H1 (cell line): ENCODE measurements around the gene TFCP2L1. TPM values are rescaled to one million over a fixed set of nuclear protein-coding genes. Genes with fewer than 3 reads are reported as not detected.

ENCODE experiments used
- CTCF ChIA-PET: fragments of 300-600 bp; sonication (Branson Sonifier 250); formaldehyde crosslinking; loops from one replicate; lab custom pipeline; 2021; ENCODE audit not compliant: partially characterized antibody; lab: Charles Lee
- POLR2A ChIA-PET: fragments of 300-600 bp; sonication (Branson Sonifier 250); formaldehyde crosslinking; loops from one replicate; lab custom pipeline; 2021; ENCODE audit warnings: inconsistent platforms; ENCODE audit not compliant: partially characterized antibody; lab: Charles Lee
- DNase-seq, 2 experiments: peaks; one replicate each; pipeline versions ENCODE4 v3.0.0 to v3.0.0-alpha.2; 2010 to 2022; ENCODE audit warnings: low spot score in 2 of 2, low read depth in 1 of 2, mixed read lengths in 1 of 2
- FAIRE-seq: peaks from 2 replicates; lab custom pipeline; 2011; peaks lifted over from hg19 to GRCh38; lab: Jason Lieb, UNC
- H2AFZ ChIP-seq: 2 replicates; pipeline ENCODE4 v1.8.1; 2012; ENCODE audit warnings: low read length, inconsistent platforms
- H2AK5ac ChIP-seq: 2 replicates; pipeline ENCODE4 v1.6.1; 2013; ENCODE audit warnings: low read depth, low read length
- H2BK120ac ChIP-seq: replicated peaks from 2 replicates; pipeline ENCODE3; 2013; ENCODE audit warnings: low read depth, low read length, inconsistent platforms
- H2BK12ac ChIP-seq: 2 replicates; pipeline ENCODE4 v1.6.1; 2013; ENCODE audit warnings: low read depth, low read length
- H2BK15ac ChIP-seq: 2 replicates; pipeline ENCODE4 v1.6.1; 2013; ENCODE audit warnings: low read length
- H2BK20ac ChIP-seq: 2 replicates; pipeline ENCODE4 v1.6.1; 2013; ENCODE audit warnings: low read length
- H2BK5ac ChIP-seq: 2 replicates; pipeline ENCODE4 v1.6.1; 2013; ENCODE audit warnings: low read depth, low read length
- H3K14ac ChIP-seq: 2 replicates; pipeline ENCODE4 v1.6.1; 2013; ENCODE audit warnings: inconsistent platforms; ENCODE audit not compliant: insufficient read length
- H3K18ac ChIP-seq: 2 replicates; pipeline ENCODE4 v1.6.1; 2013; ENCODE audit warnings: low read length; ENCODE audit errors: extremely low read depth
- H3K23ac ChIP-seq: 2 replicates; pipeline ENCODE4 v1.6.1; 2013; ENCODE audit warnings: inconsistent platforms; ENCODE audit not compliant: insufficient read length
- H3K23me2 ChIP-seq: 2 replicates; pipeline ENCODE4 v1.6.1; 2013; ENCODE audit warnings: low read depth, low read length
- H3K27ac ChIP-seq: 2 replicates; pipeline ENCODE4 v1.6.1; 2011; ENCODE audit warnings: low read depth, low read length, inconsistent platforms
- H3K27me3 ChIP-seq, 4 experiments: replicated peaks in 1 of 4; 1 replicate in 1 of 4; 2 replicates in 3 of 4; pipeline versions ENCODE4 v1.6.1 to v1.8.1; 2011 to 2013; ENCODE audit warnings: low read length in 3 of 4, mild to moderate bottlenecking in 3 of 4, inconsistent platforms in 2 of 4, mixed read lengths in 2 of 4, moderate library complexity in 1 of 4; ENCODE audit not compliant: control insufficient read depth in 3 of 4, insufficient read depth in 3 of 4; ENCODE audit errors: extremely low read depth in 1 of 4
- H3K36me3 ChIP-seq, 4 experiments: 2 replicates each; pipeline versions ENCODE4 v1.6.1 to v1.8.1; 2011 to 2013; ENCODE audit warnings: mild to moderate bottlenecking in 4 of 4, low read length in 3 of 4, moderate library complexity in 2 of 4, control low read depth in 1 of 4, inconsistent platforms in 1 of 4; ENCODE audit not compliant: insufficient read depth in 4 of 4, control insufficient read depth in 2 of 4
- H3K4ac ChIP-seq: replicated peaks from 2 replicates; pipeline ENCODE3; 2013; ENCODE audit warnings: low read length, low read depth, mixed read lengths, inconsistent platforms; ENCODE audit not compliant: insufficient read length
- H3K4me1 ChIP-seq, 4 experiments: replicated peaks in 1 of 4; 1 replicate in 1 of 4; 2 replicates in 3 of 4; pipeline versions ENCODE4 v1.6.1 to v1.8.1; 2011 to 2013; ENCODE audit warnings: low read length in 3 of 4, inconsistent platforms in 2 of 4, mixed read lengths in 1 of 4; ENCODE audit not compliant: insufficient read depth in 4 of 4, control insufficient read depth in 3 of 4
- H3K4me2 ChIP-seq, 2 experiments: 2 replicates each; pipeline versions ENCODE4 v1.6.1 to v1.8.1; 2011 to 2013; ENCODE audit warnings: low read depth in 2 of 2, low read length in 2 of 2, control low read depth in 1 of 2, inconsistent platforms in 1 of 2, mild to moderate bottlenecking in 1 of 2; ENCODE audit not compliant: insufficient read depth in 1 of 2
- H3K4me3 ChIP-seq, 4 experiments: fragments of 200-600, 300-600 bp in 1 of 4; sonication (generic), shearing (Covaris generic), sonication (Bioruptor Twin) in 1 of 4; 2 replicates each; pipeline versions ENCODE4 v1.5.1 to v1.8.1; 2011 to 2016; ENCODE audit warnings: low read length in 4 of 4, low read depth in 3 of 4, control low read depth in 2 of 4, inconsistent platforms in 2 of 4, mild to moderate bottlenecking in 2 of 4, mixed read lengths in 1 of 4, moderate library complexity in 1 of 4; ENCODE audit not compliant: insufficient read depth in 2 of 4; ENCODE audit errors: extremely low read depth in 1 of 4
- H3K56ac ChIP-seq: replicated peaks from 2 replicates; pipeline ENCODE3; 2013; ENCODE audit warnings: low read depth, mild to moderate bottlenecking, mixed read lengths, low read length, inconsistent platforms; ENCODE audit not compliant: insufficient read length
- H3K79me1 ChIP-seq: 2 replicates; pipeline ENCODE4 v1.6.1; 2013; ENCODE audit warnings: low read depth, low read length, control low read depth
- H3K79me2 ChIP-seq, 2 experiments: 2 replicates each; pipeline versions ENCODE4 v1.6.1 to v1.8.1; 2012 to 2013; ENCODE audit warnings: low read length in 2 of 2, mild to moderate bottlenecking in 2 of 2, inconsistent platforms in 1 of 2; ENCODE audit not compliant: insufficient read depth in 2 of 2, control insufficient read depth in 1 of 2
- H3K9ac ChIP-seq, 4 experiments: replicated peaks in 1 of 4; 1 replicate in 1 of 4; 2 replicates in 3 of 4; pipeline versions ENCODE4 v1.6.1 to v1.8.1; 2011 to 2013; ENCODE audit warnings: low read depth in 3 of 4, low read length in 3 of 4, control low read depth in 2 of 4, mild to moderate bottlenecking in 2 of 4, moderate library complexity in 2 of 4, inconsistent platforms in 1 of 4; ENCODE audit errors: extremely low read depth in 1 of 4
- H3K9me3 ChIP-seq, 2 experiments: 2 replicates each; pipeline versions ENCODE4 v1.6.1 to v1.8.1; 2012 to 2013; ENCODE audit warnings: mild to moderate bottlenecking in 2 of 2, moderate library complexity in 2 of 2, control low read depth in 1 of 2, inconsistent platforms in 1 of 2, low read depth in 1 of 2, low read length in 1 of 2, mixed read lengths in 1 of 2; ENCODE audit not compliant: insufficient read depth in 2 of 2
- H4K20me1 ChIP-seq, 2 experiments: replicated peaks in 1 of 2; 2 replicates each; pipeline versions ENCODE3 to v1.8.1; 2011 to 2013; ENCODE audit warnings: inconsistent platforms in 2 of 2, low read length in 2 of 2, mild to moderate bottlenecking in 1 of 2; ENCODE audit not compliant: insufficient read depth in 2 of 2, control insufficient read depth in 1 of 2
- H4K5ac ChIP-seq: 2 replicates; pipeline ENCODE4 v1.6.1; 2013; ENCODE audit warnings: low read length, low read depth, mixed read lengths, inconsistent platforms; ENCODE audit not compliant: insufficient read length
- H4K8ac ChIP-seq: 2 replicates; pipeline ENCODE4 v1.8.0; 2013; ENCODE audit warnings: mild to moderate bottlenecking, moderate library complexity, low read length, inconsistent platforms; ENCODE audit not compliant: insufficient read depth; ENCODE audit errors: extremely low read depth
- H4K91ac ChIP-seq: replicated peaks from 2 replicates; pipeline ENCODE3; 2013; ENCODE audit warnings: low read length, mixed read lengths, inconsistent platforms; ENCODE audit not compliant: insufficient read length
- CHD1 ChIP-seq: IDR thresholded peaks from 2 replicates; pipeline ENCODE4 v1.6.1; 2012; ENCODE audit warnings: low read depth, low read length, improper control_type of control experiment
- FOSL1 ChIP-seq: IDR thresholded peaks from 2 replicates; pipeline ENCODE4 v1.6.1; 2011; ENCODE audit warnings: mild to moderate bottlenecking, low read depth, low read length, moderate library complexity; ENCODE audit not compliant: insufficient read depth
- PHF8 ChIP-seq: fragments of 200-600 bp; sonication (generic); conservative IDR thresholded peaks from 2 replicates; pipeline ENCODE4 v1.7.1; 2012; ENCODE audit warnings: low read depth, mild to moderate bottlenecking, inconsistent platforms, low read length, moderate library complexity
- POU5F1 ChIP-seq: IDR thresholded peaks from 2 replicates; pipeline ENCODE4 v1.6.1; 2011; ENCODE audit warnings: low read depth, mild to moderate bottlenecking, low read length, moderate library complexity
- RNF2 ChIP-seq: fragments of 200-900, 300-1000 bp; sonication (generic); IDR thresholded peaks from 2 replicates; pipeline ENCODE4 v1.7.1; 2016; ENCODE audit warnings: borderline replicate concordance, low read depth, mild to moderate bottlenecking, antibody characterized with exemption, low read length; ENCODE audit not compliant: poor library complexity, severe bottlenecking; ENCODE audit errors: missing control alignments
- SIN3A ChIP-seq, 2 experiments: IDR thresholded peaks in 1 of 2; conservative IDR thresholded peaks in 1 of 2; 2 replicates each; pipeline ENCODE4 v1.6.1; 2011 to 2012; ENCODE audit warnings: low read length in 2 of 2, improper control_type of control experiment in 1 of 2, low read depth in 1 of 2, mild to moderate bottlenecking in 1 of 2
- TAF1 ChIP-seq: IDR thresholded peaks from 2 replicates; pipeline ENCODE4 v1.6.1; 2011; ENCODE audit warnings: mild to moderate bottlenecking, low read depth, low read length
- YY1 ChIP-seq: IDR thresholded peaks from 2 replicates; pipeline ENCODE4 v1.6.1; 2011; ENCODE audit warnings: low read depth, mild to moderate bottlenecking, low read length
- WGBS, 2 experiments: shearing (Covaris generic) in 1 of 2; methylation state at CpG; one replicate each; pipeline versions ENCODE4 v1.1.6 to v1.1.7; 2013 to 2015; ENCODE audit warnings: low lambda C conversion rate in 2 of 2, mixed read lengths in 2 of 2, inconsistent platforms in 1 of 2, low coverage in 1 of 2, missing lambda C conversion rate in 1 of 2; ENCODE audit not compliant: insufficient replicate concordance in 2 of 2, insufficient coverage in 1 of 2, insufficient read length in 1 of 2; ENCODE audit errors: extremely low coverage in 1 of 2, missing lambda C conversion rate in 1 of 2; 5-methylcytosine and 5-hydroxymethylcytosine counted together
- polyA plus RNA-seq, 7 experiments: library from polyadenylated mRNA; depleted of rRNA in 3 of 7; stranded (reverse) in 5 of 7; unstranded in 2 of 7; fragments of >200 nt in 5 of 7; fragments of 200-250 nt in 2 of 7; gene quantifications; 1 replicate in 5 of 7; 2 replicates in 1 of 7; 4 replicates in 1 of 7; pipeline versions ENCODE4 v1.2.1 to v1.2.3, GENCODE V29; 2011 to 2013; ENCODE audit warnings: missing spikeins in 2 of 7, mixed read lengths in 2 of 7
- total RNA-seq: library from RNA; stranded (reverse); fragmentation: NEBNext Ultra II Directional; extraction: Animal tissue kit (Norgen Biotek cat#: 25700); gene quantifications from 2 replicates; pipeline ENCODE4 v1.2.1, GENCODE V29; 2021
- TF ChIP-seq, protein P1 (sequence below), 3 experiments: IDR thresholded peaks; 1 replicate in 2 of 3; 2 replicates in 1 of 3; pipeline versions ENCODE4 v1.5.1 to v1.6.1; 2011; ENCODE audit warnings: low read length in 3 of 3, mild to moderate bottlenecking in 3 of 3, inconsistent platforms in 2 of 3, low read depth in 1 of 3, moderate library complexity in 1 of 3; ENCODE audit not compliant: insufficient read depth in 1 of 3; ENCODE audit errors: control extremely low read depth in 1 of 3

TFCP2L1 gene
- total and polyA plus RNA-seq, 2 of the 8 experiments (the other 6 are each of a cell fraction or from before 2014, with no cell fraction given) = 1.5 to 3.8 TPM

DNA sequence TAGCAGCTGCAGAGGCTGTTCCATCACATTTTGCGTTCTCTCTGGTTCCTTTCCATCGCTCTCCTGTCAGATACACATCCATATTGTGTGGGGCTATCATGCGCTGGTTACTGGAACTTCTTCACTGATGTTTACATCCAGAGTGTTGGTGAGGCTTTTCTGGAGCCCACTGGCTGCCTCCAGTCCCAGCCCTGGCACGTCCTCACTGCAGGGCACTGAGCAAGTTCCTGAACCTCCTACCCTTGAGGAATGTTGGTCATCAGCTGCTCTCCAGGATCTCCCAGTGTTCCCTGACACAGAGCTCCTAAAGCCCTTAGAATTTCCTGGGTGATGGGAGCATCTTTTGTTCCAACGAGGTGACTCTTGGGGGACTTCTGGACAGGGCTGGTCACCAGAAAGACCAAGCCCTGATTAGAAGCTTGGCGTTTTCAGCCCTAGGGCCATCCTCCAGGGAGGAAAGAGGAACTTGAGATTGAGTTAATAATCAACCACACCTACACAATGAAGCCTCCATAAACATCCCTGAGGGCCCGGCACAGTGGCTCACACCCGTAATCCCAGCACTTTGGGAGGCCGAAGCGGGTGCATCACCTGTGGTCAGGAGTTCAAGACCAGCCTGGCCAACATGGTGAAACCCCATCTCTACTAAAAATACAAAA lies 81.3 kb downstream of the TFCP2L1 start:
- H3K27ac ChIP-seq = no peak overlapping the region
- H3K23ac ChIP-seq = no peak overlapping the region
- H3K4ac ChIP-seq = no peak overlapping the region
- CTCF ChIA-PET = interaction anchor here (0.6 to 1.7 kb wide), 5 partner anchors 9 to 517 kb away, joined by 3 to 6 read pairs (median 3); no protein-coding TSS in a partner anchor
- H3K79me1 ChIP-seq = no peaks in the 10 kb centered on the region
- WGBS, 2 experiments = 90% methylated on average over 10 of the region's 10 CpGs; no CpG with 5 or more reads in 1 of the 2 experiments
- H4K20me1 ChIP-seq = no peaks in the 10 kb centered on the region
- H4K91ac ChIP-seq = no peak overlapping the region
- DNase-seq = no peak
- no peaks in the 10 kb centered on the region for H3K79me2 ChIP-seq
- H2AK5ac ChIP-seq = no peak overlapping the region
- no peak overlapping the region for H4K8ac ChIP-seq
- no peak overlapping the region for H3K4me3 ChIP-seq
- H3K27me3 ChIP-seq = no peaks in the 10 kb centered on the region; a peak in 1 of 7 replicates
- H3K4me1 ChIP-seq = no peaks in the 10 kb centered on the region
- no peaks in the 10 kb centered on the region for H3K23me2 ChIP-seq
- H2BK15ac ChIP-seq = no peak overlapping the region
- H3K36me3 ChIP-seq = no peaks in the 10 kb centered on the region
- H2BK12ac ChIP-seq = no peak overlapping the region
- H3K56ac ChIP-seq = no peak overlapping the region
- FAIRE-seq = no peak
- no peak overlapping the region for H4K5ac ChIP-seq
- no peak overlapping the region for H2BK5ac ChIP-seq
- H3K9me3 ChIP-seq = no peaks in the 10 kb centered on the region
- H3K14ac ChIP-seq = no peak overlapping the region
- no peak overlapping the region for H2BK20ac ChIP-seq
- H3K18ac ChIP-seq = no peak overlapping the region
- POLR2A ChIA-PET = interaction anchor here (1.2 kb wide), 1 partner anchor 9 kb away, joined by 3 read pairs; no protein-coding TSS in a partner anchor
- H3K4me2 ChIP-seq = no peak overlapping the region
- H2AFZ ChIP-seq = no peak overlapping the region
- no peak overlapping the region for H2BK120ac ChIP-seq
- H3K9ac ChIP-seq = no peak overlapping the region
- TF ChIP-seq RNF2 (no peak), CHD1 (no peak), PHF8 (no peak), POU5F1 (no peak), FOSL1 (no peak), YY1 (no peak), TAF1 (no peak), SIN3A (conservative IDR thresholded peaks at IDR 0.05 in 1 of 2, IDR thresholded peaks at IDR 0.05 in 1 of 2; ENCODE audit: low read depth in 1 of 2, low read length in 2 of 2) (no peak)
- TF ChIP-seq, protein P1, sequence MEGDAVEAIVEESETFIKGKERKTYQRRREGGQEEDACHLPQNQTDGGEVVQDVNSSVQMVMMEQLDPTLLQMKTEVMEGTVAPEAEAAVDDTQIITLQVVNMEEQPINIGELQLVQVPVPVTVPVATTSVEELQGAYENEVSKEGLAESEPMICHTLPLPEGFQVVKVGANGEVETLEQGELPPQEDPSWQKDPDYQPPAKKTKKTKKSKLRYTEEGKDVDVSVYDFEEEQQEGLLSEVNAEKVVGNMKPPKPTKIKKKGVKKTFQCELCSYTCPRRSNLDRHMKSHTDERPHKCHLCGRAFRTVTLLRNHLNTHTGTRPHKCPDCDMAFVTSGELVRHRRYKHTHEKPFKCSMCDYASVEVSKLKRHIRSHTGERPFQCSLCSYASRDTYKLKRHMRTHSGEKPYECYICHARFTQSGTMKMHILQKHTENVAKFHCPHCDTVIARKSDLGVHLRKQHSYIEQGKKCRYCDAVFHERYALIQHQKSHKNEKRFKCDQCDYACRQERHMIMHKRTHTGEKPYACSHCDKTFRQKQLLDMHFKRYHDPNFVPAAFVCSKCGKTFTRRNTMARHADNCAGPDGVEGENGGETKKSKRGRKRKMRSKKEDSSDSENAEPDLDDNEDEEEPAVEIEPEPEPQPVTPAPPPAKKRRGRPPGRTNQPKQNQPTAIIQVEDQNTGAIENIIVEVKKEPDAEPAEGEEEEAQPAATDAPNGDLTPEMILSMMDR (IDR thresholded peaks at IDR 0.05; ENCODE audit: control extremely low read depth in 1 of 3, insufficient read depth in 1 of 3, low read depth in 1 of 3, low read length in 3 of 3) = no peak
